Keratinocyte (primary cell): Measurements from ENCODE around the gene NRP2. TPM values are rescaled to one million over a fixed set of nuclear protein-coding genes. Genes with fewer than 3 reads are reported as not detected.

Source experiments
- DNase-seq: peaks from one replicate; pipeline ENCODE4 v3.0.0-alpha.2; 2011; ENCODE audit warnings: low read depth, missing footprints, low spot score
- FAIRE-seq: peaks from 2 replicates; lab custom pipeline; 2011; peaks lifted over from hg19 to GRCh38; lab: Jason Lieb, UNC
- H2AFZ ChIP-seq: 2 replicates; pipeline ENCODE4 v1.6.0; 2012; ENCODE audit warnings: low read length, control low read depth, inconsistent platforms; ENCODE audit not compliant: control insufficient read depth
- H3K27ac ChIP-seq: 2 replicates; pipeline ENCODE4 v1.5.1; 2011; ENCODE audit warnings: low read length; ENCODE audit not compliant: control insufficient read depth, insufficient read depth
- H3K27me3 ChIP-seq: 3 replicates; pipeline ENCODE4 v1.6.0; 2011; ENCODE audit warnings: low read length; ENCODE audit not compliant: control insufficient read depth, insufficient read depth; ENCODE audit errors: extremely low read depth
- H3K36me3 ChIP-seq, 2 experiments: 2 replicates in 1 of 2; 3 replicates in 1 of 2; pipeline ENCODE4 v1.5.1; 2011; ENCODE audit warnings: low read length in 2 of 2, mild to moderate bottlenecking in 1 of 2; ENCODE audit not compliant: control insufficient read depth in 2 of 2, insufficient read depth in 2 of 2; ENCODE audit errors: extremely low read depth in 1 of 2
- H3K4me1 ChIP-seq: 3 replicates; pipeline ENCODE4 v1.5.1; 2011; ENCODE audit warnings: low read length; ENCODE audit not compliant: control insufficient read depth, insufficient read depth; ENCODE audit errors: extremely low read depth
- H3K4me2 ChIP-seq: 3 replicates; pipeline ENCODE4 v1.6.0; 2011; ENCODE audit warnings: low read depth, low read length; ENCODE audit not compliant: control insufficient read depth, insufficient read depth; ENCODE audit errors: extremely low read depth
- H3K4me3 ChIP-seq, 3 experiments: fragments of 200-600 bp in 1 of 3; sonication (generic) in 1 of 3; 2 replicates in 2 of 3; 3 replicates in 1 of 3; pipeline ENCODE4 v1.5.1; 2011 to 2016; ENCODE audit warnings: low read length in 3 of 3, mild to moderate bottlenecking in 3 of 3, control low read depth in 2 of 3, inconsistent platforms in 1 of 3, low read depth in 1 of 3, mixed read lengths in 1 of 3, mixed run types in 1 of 3, moderate library complexity in 1 of 3; ENCODE audit not compliant: control insufficient read depth in 2 of 3, insufficient read depth in 2 of 3; ENCODE audit errors: extremely low read depth in 1 of 3
- H3K79me2 ChIP-seq: 2 replicates; pipeline ENCODE4 v1.6.0; 2012; ENCODE audit warnings: low read length; ENCODE audit not compliant: control insufficient read depth, insufficient read depth
- H3K9ac ChIP-seq: 3 replicates; pipeline ENCODE4 v1.6.0; 2011; ENCODE audit warnings: low read length; ENCODE audit not compliant: control insufficient read depth, insufficient read depth; ENCODE audit errors: extremely low read depth
- H3K9me1 ChIP-seq: 3 replicates; pipeline ENCODE4 v1.6.0; 2011; ENCODE audit warnings: low read length; ENCODE audit not compliant: control insufficient read depth, insufficient read depth; ENCODE audit errors: extremely low read depth
- H3K9me3 ChIP-seq: 2 replicates; pipeline ENCODE4 v1.5.1; 2012; ENCODE audit warnings: low read depth, low read length; ENCODE audit not compliant: control insufficient read depth
- H4K20me1 ChIP-seq: 3 replicates; pipeline ENCODE4 v1.6.0; 2011; ENCODE audit warnings: low read length; ENCODE audit not compliant: control insufficient read depth, insufficient read depth; ENCODE audit errors: extremely low read depth
- CTCF ChIP-seq, 3 experiments: IDR thresholded peaks in 1 of 3; conservative IDR thresholded peaks in 1 of 3; optimal IDR thresholded peaks in 1 of 3; 2 replicates in 2 of 3; 3 replicates in 1 of 3; pipeline versions ENCODE3 to v1.5.1; 2011; ENCODE audit warnings: low read length in 3 of 3, mild to moderate bottlenecking in 3 of 3, moderate library complexity in 2 of 3, control low read depth in 1 of 3, inconsistent platforms in 1 of 3; ENCODE audit not compliant: insufficient read depth in 2 of 3; ENCODE audit errors: extremely low read depth in 1 of 3
- EZH2 ChIP-seq: IDR thresholded peaks from one replicate; pipeline ENCODE4 v1.6.1; 2012; ENCODE audit warnings: inconsistent platforms, mild to moderate bottlenecking, low read length, moderate library complexity
- dilution Hi-C: fragments of 300-500 bp; cut with MboI; formaldehyde crosslinking; loops from one replicate; pipeline ENCODE4 v1.7.0; 2020; ENCODE audit warnings: low sequenced_read_pairs; ENCODE audit not compliant: extremely low pct_ligation_motif_present
- polyA plus RNA-seq, 5 experiments: library from polyadenylated mRNA; depleted of rRNA in 3 of 5; stranded (reverse) in 3 of 5; stranded (forward) in 1 of 5; unstranded in 1 of 5; fragments of >200 nt; gene quantifications; 1 replicate in 1 of 5; 2 replicates in 3 of 5; 3 replicates in 1 of 5; pipeline versions ENCODE4 v1.2.1 to v1.2.3, GENCODE V29; 2011 to 2012; ENCODE audit warnings: missing spikeins in 2 of 5, low read depth in 1 of 5, low replicate concordance in 1 of 5

NRP2 gene
- polyA plus RNA-seq, 1 donor (not counting 4 experiments of a cell fraction or from before 2014, with no cell fraction given), result 20.6 TPM

- Histone ChIP-seq H3K9me1 (peaks cover 2% of the 10 kb centered on the region), H3K9me3 (no peaks in the 10 kb centered on the region), H4K20me1 (peaks cover 2% of the 10 kb centered on the region), H3K27me3 (no peaks in the 10 kb centered on the region), H3K79me2 (peaks cover 81% of the 10 kb centered on the region), H3K4me1 (peaks cover 42% of the 10 kb centered on the region), H2AFZ (no peak overlapping the region), H3K4me2 (peak overlapping the region; percentile 72), H3K36me3 (no peaks in the 10 kb centered on the region), H3K27ac (peak overlapping the region; percentile 73), H3K9ac (peak overlapping the region; percentile 90), H3K4me3 (peak overlapping the region; percentile 72 to 83 (median 76))
- dilution Hi-C loops, result no loop called here
- peak; percentile 52 for FAIRE-seq
- no peak for DNase-seq
- no peak for TF ChIP-seq CTCF (optimal IDR thresholded peaks at IDR 0.05 in 1 of 3, IDR thresholded peaks at IDR 0.05 in 1 of 3, conservative IDR thresholded peaks at IDR 0.05 in 1 of 3; ENCODE audit: extremely low read depth in 1 of 3, insufficient read depth in 2 of 3, low read length in 3 of 3)
- no peak for TF ChIP-seq EZH2
Measured at GRCh38 chr2:205686783-205687640, 4.7 kb downstream of the NRP2 start.

GRCh38 chr2:205687641-205687956, 5.3 kb downstream of the NRP2 start:
- H3K9me1 ChIP-seq, result peaks cover 2% of the 10 kb centered on the region
- no peaks in the 10 kb centered on the region for H3K27me3 ChIP-seq
- dilution Hi-C loops, result no loop called here
- FAIRE-seq (no peak), DNase-seq (no peak)
- peaks cover 87% of the 10 kb centered on the region for H3K79me2 ChIP-seq
- H4K20me1 ChIP-seq, result peaks cover 2% of the 10 kb centered on the region
- H3K4me1 ChIP-seq, result peaks cover 42% of the 10 kb centered on the region
- no peak overlapping the region for H3K4me3 ChIP-seq
- H3K4me2 ChIP-seq, result peak overlapping the region; percentile 72
- H3K9ac ChIP-seq, result no peak overlapping the region
- TF ChIP-seq EZH2, result no peak
- no peak for TF ChIP-seq CTCF (optimal IDR thresholded peaks at IDR 0.05 in 1 of 3, IDR thresholded peaks at IDR 0.05 in 1 of 3, conservative IDR thresholded peaks at IDR 0.05 in 1 of 3; ENCODE audit: extremely low read depth in 1 of 3, insufficient read depth in 2 of 3, low read length in 3 of 3)
- no peak overlapping the region for H3K27ac ChIP-seq
- no peaks in the 10 kb centered on the region for H3K36me3 ChIP-seq
- H3K9me3 ChIP-seq, result no peaks in the 10 kb centered on the region
- H2AFZ ChIP-seq, result no peak overlapping the region
